Adrenal gland (tissue), 12 donors: Measurements from ENCODE around the gene AJUBA. TPM values are rescaled to one million over a fixed set of nuclear protein-coding genes. Genes with fewer than 3 reads are reported as not detected.

ENCODE experiments used
- DNase-seq, 7 donors: peaks; one replicate each; pipeline ENCODE4 v3.0.0-alpha.2; 2019 to 2020
- H3K27ac ChIP-seq, 5 donors: fragments of 200-600 bp; sonication (generic) in 4 of 5; 1 replicate in 3 of 5; 2 replicates in 2 of 5; pipeline versions ENCODE4 v1.5.1 to v1.8.0; 2016 to 2020; ENCODE audit warnings: mild to moderate bottlenecking in 1 of 5
- H3K27me3 ChIP-seq: fragments of 200-600 bp; 2 replicates; pipeline ENCODE4 v1.8.0; 2021
- H3K36me3 ChIP-seq, 2 donors: fragments of 200-600 bp; replicated peaks in 1 of 2; 1 replicate in 1 of 2; 2 replicates in 1 of 2; pipeline versions ENCODE4 v1.5.1 to v1.8.0; 2018 to 2022
- H3K4me1 ChIP-seq, 2 donors: fragments of 200-600 bp; replicated peaks in 1 of 2; 1 replicate in 1 of 2; 2 replicates in 1 of 2; pipeline versions ENCODE4 v1.5.1 to v1.8.0; 2018 to 2021
- H3K4me3 ChIP-seq, 4 donors: fragments of 200-600 bp; sonication (generic) in 3 of 4; one replicate each; pipeline ENCODE4 v1.5.1; 2016 to 2018
- H3K9me3 ChIP-seq, 3 donors: fragments of 200-600 bp; sonication (generic) in 1 of 3; replicated peaks in 1 of 3; 1 replicate in 2 of 3; 2 replicates in 1 of 3; pipeline versions ENCODE4 v1.5.1 to v1.8.0; 2016 to 2021
- CTCF ChIP-seq, 6 experiments: fragments of 450-650 bp in 4 of 6; fragments of 200-600 bp in 2 of 6; sonication (generic) in 1 of 6; IDR thresholded peaks; 1 replicate in 5 of 6; 2 replicates in 1 of 6; pipeline versions ENCODE4 v1.5.1 to v1.8.0; 2016 to 2021; ENCODE audit warnings: antibody characterized with exemption in 6 of 6, mild to moderate bottlenecking in 2 of 6, moderate library complexity in 1 of 6
- POLR2A ChIP-seq, 2 donors: fragments of 450-650 bp; IDR thresholded peaks; one replicate each; pipeline ENCODE4 v1.6.1; 2017; ENCODE audit warnings: antibody characterized with exemption in 2 of 2, mild to moderate bottlenecking in 2 of 2, moderate library complexity in 1 of 2
- WGBS, 4 donors: extraction: QIAGEN DNeasy Blood & Tissue Kit in 2 of 4; methylation state at CpG; one replicate each; pipeline versions ENCODE4 v1.1.5 to v1.1.7; 2013 to 2017; 5-methylcytosine and 5-hydroxymethylcytosine counted together
- intact Hi-C, 2 donors: fragments of 100-400 bp; cut with DNase I; formaldehyde crosslinking; loops; one replicate each; pipeline versions ENCODE4 v1.14.1 to v1.15.0; 2022 to 2023
- polyA plus RNA-seq, 3 donors: library from polyadenylated mRNA; stranded (reverse); fragments of 200-250 nt in 2 of 3; fragments of 350-450 nt in 1 of 3; fragmentation: Illumina TruSeq in 1 of 3; extraction: RNeasy Lipid Tissue Mini Kit (QIAGEN cat#74804) in 1 of 3; gene quantifications; one replicate each; pipeline ENCODE4 v1.2.3, GENCODE V29; 2013 to 2014
- total RNA-seq, 9 donors: library from RNA; depleted of rRNA in 4 of 9; stranded (reverse); fragments of >200 nt in 4 of 9; fragments of 120-200 nt in 1 of 9; fragmentation: NEBNext Ultra II Directional in 1 of 9; extraction: Animal tissue kit (Norgen Biotek cat#: 25700) in 1 of 9; gene quantifications; one replicate each; pipeline versions ENCODE4 v1.1.0 to v1.2.4, GENCODE V29; 2013 to 2023
- donor health status: healthy with polysubstance abuse.
- donor health status: Bipolar disorder and iron deficiency.
- donor health status: DM: yes; HTN: yes; CAD: no.
- donor health status: DM: no; HTN: no; CAD: no.
- donor health status: DM: no; HTN: no; CAD: no.
- donor health status: DM: yes; HTN: yes; CAD: no.

AJUBA gene
- total and polyA plus RNA-seq, 12 donors, result 1.4 to 12.6 (median 4.5) TPM

GRCh38 chr14:23025151-23025814 is 42.9 kb upstream of the AJUBA start:
- intact Hi-C loops, result no loop called here
- Histone ChIP-seq H3K27me3 (no peaks in the 10 kb centered on the region), H3K36me3 (peaks cover 0 to 33% of the 10 kb centered on the region in 2 donors), H3K9me3 (no peaks in the 10 kb centered on the region), H3K4me1 (no peaks in the 10 kb centered on the region), H3K27ac (no peak overlapping the region), H3K4me3 (no peak overlapping the region)
- TF ChIP-seq CTCF (IDR thresholded peaks at IDR 0.05) (no peak), POLR2A (IDR thresholded peaks at IDR 0.05) (no peak)
- DNase-seq, result no peak
- WGBS, 4 donors, result 69 to 86% (median 78%) methylated on average over 4 of the region's 4 CpGs

DNA sequence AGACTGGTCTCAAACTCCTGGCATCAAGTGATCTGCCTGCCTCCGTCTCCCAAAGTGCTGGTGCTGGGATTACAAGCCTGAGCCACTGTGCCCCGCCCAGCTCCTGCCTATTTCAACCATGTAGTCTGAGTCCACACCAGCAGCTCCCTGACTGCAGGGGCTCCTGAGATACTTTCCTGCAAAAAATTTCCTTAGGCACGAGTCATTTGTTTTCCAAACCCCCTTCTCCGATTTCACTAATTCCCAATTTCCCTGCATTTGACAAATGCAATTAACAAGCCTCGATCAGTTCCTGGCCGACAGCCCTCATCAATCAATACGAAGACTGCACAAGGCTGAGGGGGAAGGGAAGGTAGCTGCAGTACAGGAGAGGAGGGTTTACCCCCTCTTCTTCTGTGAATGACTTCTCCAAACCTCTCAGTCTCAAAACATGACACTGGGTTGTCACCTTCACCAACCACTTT is 42.3 kb upstream of the AJUBA start:
- TF ChIP-seq POLR2A (IDR thresholded peaks at IDR 0.05) (no peak), CTCF (IDR thresholded peaks at IDR 0.05) (no peak)
- WGBS, 4 donors, result 68 to 78% (median 72%) methylated on average over 7 of the region's 7 CpGs
- Histone ChIP-seq H3K4me1 (no peaks in the 10 kb centered on the region), H3K27me3 (no peaks in the 10 kb centered on the region), H3K9me3 (no peaks in the 10 kb centered on the region), H3K4me3 (no peak overlapping the region), H3K27ac (no peak overlapping the region), H3K36me3 (peaks cover 0 to 31% of the 10 kb centered on the region in 2 donors)
- intact Hi-C loops, result no loop called here
- DNase-seq, result no peak

- no peaks in the 10 kb centered on the region for H3K27me3 ChIP-seq
- no peak for DNase-seq
- TF ChIP-seq POLR2A (IDR thresholded peaks at IDR 0.05), result no peak
- no peak for TF ChIP-seq CTCF (IDR thresholded peaks at IDR 0.05)
- peaks cover 0 to 28% of the 10 kb centered on the region in 2 donors for H3K36me3 ChIP-seq
- H3K4me3 ChIP-seq, result no peak overlapping the region
- no peak overlapping the region for H3K27ac ChIP-seq
- no peaks in the 10 kb centered on the region for H3K9me3 ChIP-seq
- H3K4me1 ChIP-seq, result no peaks in the 10 kb centered on the region
- 95 to 97% (median 96%) methylated on average over 2 of the region's 2 CpGs for WGBS, 4 donors
- intact Hi-C loops, result no loop called here
Measured at GRCh38 chr14:23023795-23024152, 41.4 kb upstream of the AJUBA start.

- WGBS, 4 donors, result 69 to 80% (median 76%) methylated on average over 8 of the region's 8 CpGs
- Histone ChIP-seq H3K4me1 (no peaks in the 10 kb centered on the region), H3K9me3 (no peaks in the 10 kb centered on the region), H3K27ac (no peak overlapping the region), H3K4me3 (no peak overlapping the region), H3K27me3 (no peaks in the 10 kb centered on the region), H3K36me3 (peaks cover 0 to 24% of the 10 kb centered on the region in 2 donors)
- DNase-seq, result no peak
- intact Hi-C loops, result no loop called here
- TF ChIP-seq CTCF (IDR thresholded peaks at IDR 0.05), result no peak
- TF ChIP-seq POLR2A (IDR thresholded peaks at IDR 0.05), result no peak
Measured at GRCh38 chr14:23023022-23023794, 40.9 kb upstream of the AJUBA start.
